ENCODE data around the gene AURKAIP1.

GRCh38 chr1:1344655-1345361, 30.2 kb downstream of the AURKAIP1 start:
- TF ChIP-seq POLR2A (IDR thresholded peaks at IDR 0.05) (no peak), CTCF (IDR thresholded peaks at IDR 0.05) (no peak)

All from testis (tissue), 2 donors.